ENCODE measurements around the gene SEPTIN10.
"Not testable (repeated sequence)": the region's sequence is repeated elsewhere in the genome, so short reads cannot be mapped to it uniquely, and the experiment has no call there.

SEPTIN10 gene

DNA sequence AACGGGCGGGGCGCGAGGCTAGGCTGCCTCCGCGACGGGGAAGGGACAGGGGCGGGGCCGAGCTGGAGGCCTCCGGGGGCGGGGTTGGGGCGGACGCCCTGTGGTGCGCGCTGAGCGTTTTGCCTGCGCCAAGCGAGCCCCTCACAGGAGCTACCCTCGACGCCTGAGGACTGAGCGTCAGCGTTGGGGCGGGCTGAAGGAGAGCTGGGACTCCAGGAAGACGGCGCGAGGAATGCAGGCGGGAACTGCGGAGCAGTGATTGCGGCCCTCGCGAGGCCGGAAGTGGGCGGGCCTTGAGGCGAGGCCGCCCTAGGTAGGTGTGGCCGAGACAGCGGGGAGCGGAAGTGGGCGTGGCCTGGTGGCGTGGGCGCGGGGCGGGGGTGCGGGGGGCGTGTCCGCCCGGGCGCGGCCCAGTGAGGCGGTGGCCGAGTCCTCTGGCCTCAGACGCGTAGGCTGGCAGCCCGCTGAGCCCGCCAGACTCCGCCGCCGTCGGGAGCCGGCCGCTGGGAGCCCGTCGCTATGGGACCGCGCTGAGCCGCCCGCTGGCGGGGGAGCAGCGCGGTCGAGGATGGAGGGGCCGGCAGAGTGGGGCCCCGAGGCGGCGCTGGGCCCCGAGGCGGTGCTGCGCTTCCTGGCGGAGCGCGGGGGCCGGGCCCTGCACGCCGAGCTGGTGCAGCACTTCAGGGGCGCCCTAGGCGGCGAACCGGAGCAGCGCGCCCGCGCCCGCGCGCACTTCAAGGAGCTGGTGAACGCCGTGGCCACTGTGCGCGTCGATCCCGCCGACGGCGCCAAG is at the start of gene SEPTIN10, which contains the start of gene SOWAHC:
SEPTIN10 (minus strand) TSS at position 45 of the 793 bp plus-strand sequence. CDS start 139 bp downstream, outside the sequence.
SOWAHC (plus strand) TSS at position 443 of the 793 bp plus-strand sequence; CDS start at position 569, 126 bp downstream.
- peak; percentile 64 for DNase-seq (ENCODE audit: low read depth)

DNA sequence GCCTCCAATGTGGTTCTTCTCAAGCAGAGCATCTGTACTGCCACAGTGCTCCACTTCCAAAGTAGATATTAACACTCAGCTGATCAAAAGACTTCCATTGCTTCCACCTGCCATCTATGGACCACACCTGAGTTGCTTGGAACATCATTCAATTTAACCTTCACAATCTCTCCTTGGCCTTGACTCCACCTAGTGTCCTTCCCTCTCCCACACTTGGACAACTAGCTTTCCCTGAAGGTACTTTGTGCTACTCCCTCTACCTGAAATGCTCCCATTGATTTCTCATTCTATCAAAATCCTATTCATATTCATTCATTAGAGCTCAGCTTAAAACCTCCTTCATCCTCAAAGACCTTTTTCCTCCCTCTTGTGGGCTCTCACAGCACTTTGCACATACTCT is 49.1 kb upstream of the SEPTIN10 start:
- no peak for DNase-seq (ENCODE audit: low read depth)

DNA sequence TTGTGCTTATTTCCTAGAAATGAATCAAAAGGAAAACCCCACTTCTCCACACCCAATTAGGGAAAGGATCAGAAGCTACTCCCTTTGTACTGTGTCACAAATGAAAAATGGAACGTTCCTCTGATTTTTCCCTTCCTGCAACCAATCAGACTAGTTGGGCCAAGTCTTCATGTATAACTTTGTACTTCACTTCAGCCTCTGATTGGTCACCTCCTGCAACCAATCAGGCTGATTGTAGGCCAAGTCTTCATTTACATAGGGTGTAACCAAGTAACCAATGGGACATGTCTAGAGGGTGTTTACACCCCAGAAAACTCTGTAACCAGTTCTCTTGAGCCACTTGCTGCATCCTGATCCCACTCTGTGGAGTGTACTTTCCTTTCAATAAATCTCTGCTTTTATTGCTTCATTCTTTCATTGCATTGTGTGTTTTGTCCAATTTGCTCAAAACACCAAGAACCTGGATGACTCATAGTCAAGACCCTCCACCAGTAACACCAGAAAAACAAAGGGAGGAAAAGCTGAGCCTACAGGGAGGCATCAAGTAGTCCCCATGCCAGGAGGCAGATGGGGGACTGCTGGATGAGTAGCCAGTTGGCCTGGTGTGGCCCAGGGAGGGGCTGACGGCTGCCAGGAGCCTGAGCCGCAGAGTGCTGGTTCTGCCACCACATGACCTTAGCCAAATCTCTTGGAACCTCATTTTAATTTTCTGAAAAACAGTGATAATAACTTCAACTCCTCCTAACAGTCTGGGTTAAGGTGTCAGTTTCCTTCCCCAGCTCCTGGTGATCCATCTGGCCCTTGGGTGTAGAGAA is 46.5 kb upstream of the SEPTIN10 start:
- DNase-seq (ENCODE audit: low read depth): no peak

GRCh38 chr2:109659396-109660045 is 45.8 kb upstream of the SEPTIN10 start:
- DNase-seq (ENCODE audit: low read depth): no peak

DNA sequence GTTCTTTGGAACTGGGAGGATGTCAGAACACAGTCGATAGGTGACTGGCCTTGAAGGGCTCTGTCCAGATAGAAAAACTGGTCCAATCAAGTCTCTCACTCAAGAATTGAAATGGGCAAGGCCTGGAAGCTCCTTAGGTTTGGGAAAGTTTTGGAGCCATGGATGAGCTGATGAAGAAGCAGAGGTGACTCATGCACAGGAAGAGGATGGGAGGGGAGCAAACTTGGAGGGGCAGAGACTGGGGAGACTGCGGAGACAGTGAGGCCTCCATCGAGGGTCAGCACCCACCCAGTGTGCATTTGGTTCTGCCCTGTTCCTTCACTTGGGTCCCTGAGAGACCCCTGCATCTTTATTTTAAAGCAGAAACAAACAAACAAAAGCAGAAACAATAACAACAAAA is 41.5 kb upstream of the SEPTIN10 start:
- DNase-seq (ENCODE audit: low read depth): no peak

DNA sequence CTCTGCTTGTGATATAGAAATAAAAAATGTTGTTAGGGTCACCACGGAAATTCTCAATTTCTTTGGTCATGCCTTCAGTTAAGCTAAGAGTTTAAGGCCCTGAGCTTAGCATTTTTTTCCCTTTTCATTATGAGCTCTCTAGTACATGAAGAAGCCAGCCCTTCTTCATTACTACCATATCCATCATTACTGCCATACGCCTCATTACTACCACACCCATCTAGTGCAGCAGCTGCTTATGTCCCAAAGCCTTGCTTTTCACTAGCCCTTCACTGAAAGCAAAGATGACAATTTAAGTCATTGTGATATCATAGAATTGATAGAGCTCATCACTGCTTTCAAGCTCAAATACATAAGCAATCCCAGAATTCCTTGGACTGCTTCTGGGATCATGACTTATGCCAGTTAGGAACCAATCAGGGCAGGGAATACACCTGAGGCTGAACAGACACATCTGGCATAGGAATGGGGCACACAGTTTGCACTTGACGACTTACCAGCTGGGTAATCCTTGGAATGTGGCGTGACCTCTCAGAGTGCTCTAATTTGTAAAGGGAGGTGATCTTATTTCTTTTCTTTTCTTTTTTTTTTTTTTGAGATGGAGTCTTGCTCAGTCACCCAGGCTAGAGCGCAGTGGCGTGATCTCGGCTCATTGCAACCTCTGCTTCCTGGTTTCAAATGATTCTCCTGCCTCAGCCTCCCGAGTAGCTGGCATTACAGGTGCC is 40.7 kb upstream of the SEPTIN10 start:
- no peak for DNase-seq (ENCODE audit: low read depth)

DNA sequence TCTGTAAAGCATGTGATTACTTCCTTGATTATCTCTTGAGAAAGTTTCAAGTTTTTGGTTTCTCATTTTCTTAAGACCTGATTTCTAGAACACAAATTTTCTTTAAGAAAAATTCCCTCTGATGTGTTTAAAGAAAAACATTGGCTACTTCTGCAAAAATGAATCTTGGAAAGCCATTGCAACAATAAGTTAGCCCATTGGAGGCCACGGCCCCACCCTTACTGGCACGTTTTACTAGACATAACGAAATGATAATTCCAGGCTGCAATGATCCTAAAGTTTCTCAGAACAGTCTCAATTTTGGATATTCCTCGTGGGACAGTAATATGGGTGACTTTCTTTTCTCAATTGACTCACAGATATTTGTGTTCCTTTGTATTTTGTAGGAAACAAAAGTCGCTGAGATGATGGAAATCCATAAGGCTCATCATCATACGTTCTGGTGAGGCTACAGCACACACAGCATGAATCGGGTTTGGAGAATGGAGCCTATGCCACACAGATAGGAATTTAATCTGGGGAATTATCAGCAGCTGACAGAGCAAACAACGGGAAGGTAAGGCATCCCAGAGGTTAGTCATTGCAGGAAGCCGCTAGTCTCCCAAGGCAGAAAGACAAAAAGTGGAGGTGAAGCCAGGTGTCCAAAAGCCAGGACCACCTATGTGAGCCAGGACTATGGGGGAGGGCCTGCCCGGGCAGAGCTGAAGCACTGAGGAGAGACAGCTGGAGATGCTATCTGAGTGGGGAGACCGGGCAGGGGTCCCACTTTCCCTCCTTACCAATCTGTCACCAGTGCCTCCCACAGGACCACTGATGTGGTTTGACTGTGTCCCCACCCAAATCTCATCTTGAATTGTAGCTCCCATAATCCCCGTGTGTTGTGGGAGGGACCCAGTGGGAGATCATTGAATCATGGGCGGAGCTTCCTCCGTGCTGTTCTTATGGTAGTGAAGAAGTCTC is 36.2 kb upstream of the SEPTIN10 start:
- no peak for DNase-seq (ENCODE audit: low read depth)

GRCh38 chr2:109648041-109648527 is 34.3 kb upstream of the SEPTIN10 start:
- no peak for DNase-seq (ENCODE audit: low read depth)

DNA sequence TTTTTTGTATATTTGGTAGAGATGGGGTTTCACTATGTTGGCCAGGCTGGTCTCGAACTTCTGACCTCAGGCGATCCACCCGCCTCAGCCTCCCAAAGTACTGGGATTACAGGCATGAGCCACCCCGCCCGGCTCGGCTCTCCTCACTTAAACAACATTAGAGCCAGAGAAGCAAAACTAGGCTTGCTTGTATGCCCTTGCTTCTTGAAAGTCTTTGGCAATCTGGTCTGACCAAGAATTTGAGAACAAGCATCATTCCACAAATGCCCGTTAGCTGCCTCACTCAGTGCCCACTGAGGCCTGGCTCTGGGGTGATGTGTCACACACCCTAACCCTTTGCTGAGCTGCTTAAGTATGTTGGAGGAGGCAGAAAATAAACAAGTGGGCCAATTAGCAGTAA is 33.9 kb upstream of the SEPTIN10 start:
- DNase-seq (ENCODE audit: low read depth): no peak

DNA sequence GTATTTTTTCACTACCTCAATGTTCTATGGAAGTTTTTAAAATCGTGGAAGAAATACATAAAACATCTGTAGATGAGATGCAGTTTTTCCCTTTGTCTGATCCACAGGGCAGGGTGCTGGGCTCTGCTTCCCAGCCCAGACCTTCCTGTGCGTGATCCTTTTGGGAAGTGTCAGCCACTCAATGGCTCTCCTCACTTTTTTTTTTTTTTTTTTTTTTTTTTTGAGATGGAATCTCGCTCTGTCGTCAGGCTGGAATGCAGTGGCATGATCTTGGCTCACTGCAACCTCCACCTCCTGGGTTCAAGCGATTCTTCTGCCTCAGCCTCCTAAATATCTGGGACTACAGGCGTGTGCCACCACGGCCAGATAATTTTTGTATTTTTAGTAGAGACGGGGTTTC is 33.2 kb upstream of the SEPTIN10 start:
- DNase-seq (ENCODE audit: low read depth): no peak

DNA sequence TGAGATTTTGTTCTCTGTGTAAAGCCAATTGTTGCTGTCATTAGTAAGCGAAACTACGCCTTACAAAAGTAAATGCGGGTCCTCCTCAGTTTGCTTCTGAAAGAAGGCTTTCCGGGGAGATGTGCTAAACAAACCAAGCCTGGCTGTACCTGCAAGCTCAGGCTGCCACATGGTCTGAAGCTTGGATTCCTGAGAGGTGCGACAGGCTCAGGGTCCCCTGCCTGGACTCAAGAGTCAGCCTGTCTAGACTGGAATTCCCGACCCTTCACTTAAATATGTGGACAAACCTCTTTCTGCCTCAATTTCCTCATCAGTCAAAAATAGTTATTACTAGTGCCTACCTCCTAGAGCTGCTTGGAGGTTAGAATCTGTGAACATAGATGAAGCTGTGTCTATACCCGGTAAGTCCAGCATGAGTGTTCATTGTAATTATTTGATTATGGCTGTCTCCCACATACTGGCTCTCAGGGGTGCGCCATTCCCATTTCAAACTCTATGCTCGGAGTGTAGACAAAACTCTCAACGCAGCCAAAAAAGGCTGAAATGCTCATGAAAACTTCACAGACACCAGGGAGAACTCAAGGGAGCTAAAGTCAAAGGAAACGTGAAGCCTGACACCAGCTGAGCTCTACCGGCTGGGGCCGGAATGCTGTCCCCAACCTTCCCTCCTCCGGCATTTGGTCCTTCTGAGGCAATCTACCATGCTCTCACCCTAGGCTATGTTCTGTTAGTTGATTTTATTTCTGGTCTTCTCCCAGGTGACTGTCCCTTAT is 31.8 kb upstream of the SEPTIN10 start:
- DNase-seq (ENCODE audit: low read depth): no peak

GRCh38 chr2:109644571-109645275 is 31.0 kb upstream of the SEPTIN10 start:
- DNase-seq (ENCODE audit: low read depth): no peak

- not testable (repeated sequence) for DNase-seq (ENCODE audit: low read depth)
Observed at GRCh38 chr2:109640000-109640399, 26.2 kb upstream of the SEPTIN10 start.

GRCh38 chr2:109638795-109639194 is 25.0 kb upstream of the SEPTIN10 start:
- DNase-seq (ENCODE audit: low read depth): no peak

- no peak for DNase-seq (ENCODE audit: low read depth)
Observed at GRCh38 chr2:109637749-109638570, 24.2 kb upstream of the SEPTIN10 start.

GRCh38 chr2:109636317-109636716 is 22.6 kb upstream of the SEPTIN10 start:
- no peak for DNase-seq (ENCODE audit: low read depth)

- DNase-seq (ENCODE audit: low read depth): no peak
Observed at GRCh38 chr2:109635426-109636304, 21.9 kb upstream of the SEPTIN10 start.
